T-helper 22 cell (primary cell): ENCODE data around the gene KCNIP1.

Experiments
- DNase-seq: peaks from one replicate; pipeline ENCODE4 v3.0.0-alpha.2; 2020; ENCODE audit warnings: low read depth

Gene KCNIP1

GRCh38 chr5:170720179-170720578 lies 216.4 kb downstream of the KCNIP1 start:
- DNase-seq, result no peak

GRCh38 chr5:170720984-170721383 lies 217.2 kb downstream of the KCNIP1 start:
- DNase-seq, result no peak

GRCh38 chr5:170721681-170722080 lies 217.9 kb downstream of the KCNIP1 start:
- no peak for DNase-seq

GRCh38 chr5:170722316-170722715 lies 218.5 kb downstream of the KCNIP1 start:
- DNase-seq, result no peak

- DNase-seq, result no peak
Measured at GRCh38 chr5:170731052-170731451, 227.2 kb downstream of the KCNIP1 start.

GRCh38 chr5:170732685-170733084 lies 228.9 kb downstream of the KCNIP1 start:
- no peak for DNase-seq

- no peak for DNase-seq
Measured at GRCh38 chr5:170736966-170737365, 233.1 kb downstream of the KCNIP1 start.

GRCh38 chr5:170737591-170737990 lies 233.8 kb downstream of the KCNIP1 start:
- no peak for DNase-seq

- DNase-seq, result no peak
Measured at GRCh38 chr5:170738840-170739239, 235.0 kb downstream of the KCNIP1 start.

- DNase-seq, result no peak
Measured at GRCh38 chr5:170739446-170739845, 235.6 kb downstream of the KCNIP1 start.

GRCh38 chr5:170740551-170741205 lies 236.9 kb downstream of the KCNIP1 start:
- no peak for DNase-seq

- DNase-seq, result no peak
Measured at GRCh38 chr5:170741801-170742200, 238.0 kb downstream of the KCNIP1 start.

- DNase-seq, result no peak
Measured at GRCh38 chr5:170743876-170744212, 240.0 kb downstream of the KCNIP1 start.

GRCh38 chr5:170745481-170746071 lies 241.8 kb downstream of the KCNIP1 start:
- no peak for DNase-seq

- DNase-seq, result no peak
Measured at GRCh38 chr5:170746075-170746960, 242.5 kb downstream of the KCNIP1 start.

GRCh38 chr5:170746961-170747340 lies 243.1 kb downstream of the KCNIP1 start:
- DNase-seq, result no peak

- DNase-seq, result no peak
Measured at GRCh38 chr5:170747357-170747756, 243.5 kb downstream of the KCNIP1 start.

- DNase-seq, result no peak
Measured at GRCh38 chr5:170747851-170748250, 244.0 kb downstream of the KCNIP1 start.

- DNase-seq, result no peak
Measured at GRCh38 chr5:170748951-170749471, 245.2 kb downstream of the KCNIP1 start.

GRCh38 chr5:170749911-170750431 lies 246.2 kb downstream of the KCNIP1 start:
- no peak for DNase-seq

- no peak for DNase-seq
Measured at GRCh38 chr5:170750791-170751190, 247.0 kb downstream of the KCNIP1 start.

GRCh38 chr5:170751631-170752030 lies 247.8 kb downstream of the KCNIP1 start:
- no peak for DNase-seq
